Immature natural killer cell (primary cell): ENCODE results near the gene RAPGEF1. TPM values are rescaled to one million over a fixed set of nuclear protein-coding genes. Genes with fewer than 3 reads are reported as not detected.
"Not testable (repeated sequence)": the region's sequence is repeated elsewhere in the genome, so short reads cannot be mapped to it uniquely, and the experiment has no call there.

Source experiments
- DNase-seq, 3 donors: peaks; one replicate each; pipeline ENCODE4 v3.0.0; 2022; ENCODE audit warnings: mixed read lengths in 1 of 3
- H3K27ac Mint-ChIP-seq, 6 donors: one replicate each; pipeline ENCODE4 v1.8.0; 2020; ENCODE audit warnings: mixed read lengths in 6 of 6, mild to moderate bottlenecking in 5 of 6, inconsistent platforms in 4 of 6, moderate library complexity in 3 of 6
- H3K27me3 Mint-ChIP-seq, 3 donors: one replicate each; pipeline ENCODE4 v1.8.0; 2020 to 2021; ENCODE audit warnings: low read depth in 3 of 3, mild to moderate bottlenecking in 3 of 3, mixed read lengths in 3 of 3, moderate library complexity in 3 of 3, inconsistent platforms in 1 of 3
- H3K36me3 Mint-ChIP-seq, 3 donors: one replicate each; pipeline ENCODE4 v1.8.0; 2020; ENCODE audit warnings: mixed read lengths in 3 of 3, inconsistent platforms in 2 of 3, mild to moderate bottlenecking in 2 of 3
- H3K4me1 Mint-ChIP-seq, 2 donors: one replicate each; pipeline ENCODE4 v1.8.0; 2020; ENCODE audit warnings: inconsistent platforms in 2 of 2, mild to moderate bottlenecking in 2 of 2, mixed read lengths in 2 of 2, moderate library complexity in 1 of 2
- H3K4me3 Mint-ChIP-seq, 5 donors: one replicate each; pipeline ENCODE4 v1.8.0; 2020; ENCODE audit warnings: mild to moderate bottlenecking in 5 of 5, mixed read lengths in 5 of 5, inconsistent platforms in 3 of 5, moderate library complexity in 3 of 5
- H3K9me3 Mint-ChIP-seq, 6 donors: one replicate each; pipeline ENCODE4 v1.8.0; 2020; ENCODE audit warnings: mild to moderate bottlenecking in 6 of 6, mixed read lengths in 6 of 6, inconsistent platforms in 4 of 6, moderate library complexity in 3 of 6
- polyA plus RNA-seq, 3 donors: library from polyadenylated mRNA; unstranded; fragments of 300-500 nt; fragmentation: Illumina TruSeq; gene quantifications; one replicate each; pipeline ENCODE4 v1.2.3, GENCODE V29; 2021

Gene RAPGEF1
- polyA plus RNA-seq, 3 donors from 2014 or later: 1.2 to 15.8 (median 7.4) TPM

DNA sequence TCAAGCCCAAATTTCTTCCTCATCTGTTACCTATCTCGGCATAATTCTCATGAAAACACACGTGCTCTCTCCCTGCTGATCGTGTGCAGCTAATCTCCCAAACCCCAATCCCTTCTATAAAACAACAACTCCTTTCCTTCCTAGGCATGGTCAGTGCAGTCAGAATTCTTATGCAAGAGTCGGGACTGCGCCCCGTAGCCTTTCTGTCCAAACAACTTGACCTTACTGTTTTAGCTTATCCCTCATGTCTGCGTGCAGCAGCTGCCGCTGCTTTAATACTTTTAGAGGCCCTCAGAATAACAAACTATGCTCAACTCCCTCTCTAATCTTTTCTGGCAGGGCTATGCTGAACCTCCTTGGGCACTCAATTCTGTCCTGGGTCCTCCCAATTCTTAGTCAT, 189.4 kb downstream of the RAPGEF1 start:
- DNase-seq, H3K4me3 Mint-ChIP-seq, H3K9me3 Mint-ChIP-seq, H3K27ac Mint-ChIP-seq, H3K36me3 Mint-ChIP-seq: not testable (repeated sequence)
- peaks cover 22 to 51% (median 43%) of the 10 kb centered on the region in 3 donors for H3K27me3 Mint-ChIP-seq
- H3K4me1 Mint-ChIP-seq: peaks cover 0 to 14% of the 10 kb centered on the region in 2 donors

DNA sequence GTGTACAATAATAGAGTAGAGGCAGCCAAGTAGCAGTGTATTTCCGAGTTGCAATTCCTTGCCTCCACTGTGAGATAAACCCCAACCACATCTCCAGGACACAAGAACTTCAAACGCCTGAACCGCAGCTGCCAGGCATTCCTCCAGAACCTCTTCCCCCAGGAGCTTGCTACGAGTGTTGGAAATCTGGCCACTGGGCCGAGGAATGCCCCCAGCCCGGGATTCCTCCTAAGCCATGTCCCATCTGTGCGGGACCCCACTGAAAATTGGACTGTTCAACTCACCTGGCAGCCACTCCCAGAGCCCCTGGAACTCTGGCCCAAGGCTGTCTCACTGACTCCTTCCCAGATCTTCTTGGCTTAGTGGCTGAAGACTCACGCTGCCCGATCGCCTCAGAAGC, 190.7 kb downstream of the RAPGEF1 start:
- Mint-ChIP-seq H3K27me3 (peaks cover 22 to 49% (median 42%) of the 10 kb centered on the region in 3 donors), H3K4me3 (peak overlapping the region in 1 of 5 donors; percentile 25), H3K4me1 (peaks cover 0 to 12% of the 10 kb centered on the region in 2 donors)
- not testable (repeated sequence) for H3K27ac Mint-ChIP-seq, H3K36me3 Mint-ChIP-seq, DNase-seq, H3K9me3 Mint-ChIP-seq

DNA sequence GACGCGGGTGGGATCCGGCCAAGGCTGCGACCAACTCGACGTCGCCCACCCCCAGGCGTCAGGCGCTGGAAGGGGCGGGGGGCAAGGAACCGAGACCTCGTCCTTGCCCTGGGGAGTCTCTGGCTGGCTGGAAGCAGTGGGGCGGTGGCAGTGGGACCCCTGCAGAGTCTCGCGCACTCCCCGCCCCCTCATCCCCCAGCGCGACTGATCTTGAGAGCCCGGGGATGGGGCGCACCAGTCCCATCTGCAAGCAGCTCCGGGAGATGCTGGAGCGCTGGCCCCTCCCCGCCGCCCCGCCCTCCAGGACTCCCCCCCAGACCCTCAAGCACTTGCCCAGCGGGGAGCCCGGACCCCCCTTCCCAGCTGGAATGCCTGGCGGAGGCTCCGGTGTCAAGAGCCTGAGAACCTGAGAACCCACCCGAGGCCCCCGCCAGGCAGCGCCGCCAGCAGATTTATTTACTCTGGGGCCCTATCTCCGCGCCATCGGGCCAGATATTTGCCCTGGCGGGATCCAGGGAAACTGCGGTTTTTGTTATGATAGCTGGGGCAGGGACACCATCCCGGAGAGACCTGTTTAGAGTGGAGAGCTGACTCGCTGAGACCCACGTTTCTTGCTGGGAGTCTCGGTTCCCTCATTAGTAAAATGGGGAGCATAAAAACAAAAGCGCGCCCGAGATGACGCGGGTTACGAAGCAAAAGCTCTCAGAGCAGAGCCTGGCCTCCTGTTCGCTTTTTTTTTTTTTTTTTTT, 193.4 kb downstream of the RAPGEF1 start:
- H3K4me1 Mint-ChIP-seq: peaks cover 0 to 12% of the 10 kb centered on the region in 2 donors
- H3K27me3 Mint-ChIP-seq: peaks cover 19 to 41% (median 39%) of the 10 kb centered on the region in 3 donors

DNA sequence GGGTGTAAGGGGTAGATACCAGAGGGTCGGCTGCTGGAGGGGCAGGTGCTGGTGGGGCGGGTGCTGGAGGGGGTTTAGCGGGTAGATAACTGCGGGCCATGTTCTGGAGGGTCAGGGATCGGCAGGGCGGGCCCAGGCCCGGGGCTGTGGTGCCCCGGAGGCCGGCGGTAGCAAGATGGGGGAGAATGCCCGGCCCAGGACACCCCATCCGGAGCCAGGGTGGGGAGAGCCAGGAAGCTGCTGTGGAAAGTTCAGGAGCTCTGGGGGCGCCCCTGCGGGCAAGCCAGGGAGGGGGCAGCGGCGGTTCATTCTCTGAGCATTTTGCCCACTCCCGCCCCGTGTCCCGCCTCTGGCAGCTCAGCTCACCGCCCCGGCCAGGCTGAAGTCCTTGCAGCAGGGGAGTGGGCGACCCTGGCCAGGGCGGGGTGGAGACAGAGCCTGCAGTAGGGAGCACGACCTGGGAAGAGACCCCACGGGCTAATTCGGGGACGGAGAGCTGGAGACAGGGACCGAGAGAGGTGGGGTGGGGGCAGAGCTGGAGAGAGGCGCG, 194.0 kb downstream of the RAPGEF1 start:
- peaks cover 19 to 39% (median 33%) of the 10 kb centered on the region in 3 donors for H3K27me3 Mint-ChIP-seq
- H3K36me3 Mint-ChIP-seq: peaks cover 5 to 8% (median 5%) of the 10 kb centered on the region in 3 donors
- DNase-seq: no peak
- peaks cover 5 to 23% (median 16%) of the 10 kb centered on the region in 6 donors for H3K9me3 Mint-ChIP-seq
- H3K27ac Mint-ChIP-seq: no peak overlapping the region
- H3K4me1 Mint-ChIP-seq: peaks cover under 1 to 13% of the 10 kb centered on the region in 2 donors
- no peak overlapping the region for H3K4me3 Mint-ChIP-seq

More for the DNA sequence above, 193.4 kb downstream of the RAPGEF1 start:
- peaks cover 5 to 8% (median 8%) of the 10 kb centered on the region in 3 donors for H3K36me3 Mint-ChIP-seq
- no peak for DNase-seq
- peaks cover 5 to 23% (median 16%) of the 10 kb centered on the region in 6 donors for H3K9me3 Mint-ChIP-seq
- H3K4me3 Mint-ChIP-seq: peak overlapping the region; percentile 55 to 68 (median 57)
- no peak overlapping the region for H3K27ac Mint-ChIP-seq

DNA sequence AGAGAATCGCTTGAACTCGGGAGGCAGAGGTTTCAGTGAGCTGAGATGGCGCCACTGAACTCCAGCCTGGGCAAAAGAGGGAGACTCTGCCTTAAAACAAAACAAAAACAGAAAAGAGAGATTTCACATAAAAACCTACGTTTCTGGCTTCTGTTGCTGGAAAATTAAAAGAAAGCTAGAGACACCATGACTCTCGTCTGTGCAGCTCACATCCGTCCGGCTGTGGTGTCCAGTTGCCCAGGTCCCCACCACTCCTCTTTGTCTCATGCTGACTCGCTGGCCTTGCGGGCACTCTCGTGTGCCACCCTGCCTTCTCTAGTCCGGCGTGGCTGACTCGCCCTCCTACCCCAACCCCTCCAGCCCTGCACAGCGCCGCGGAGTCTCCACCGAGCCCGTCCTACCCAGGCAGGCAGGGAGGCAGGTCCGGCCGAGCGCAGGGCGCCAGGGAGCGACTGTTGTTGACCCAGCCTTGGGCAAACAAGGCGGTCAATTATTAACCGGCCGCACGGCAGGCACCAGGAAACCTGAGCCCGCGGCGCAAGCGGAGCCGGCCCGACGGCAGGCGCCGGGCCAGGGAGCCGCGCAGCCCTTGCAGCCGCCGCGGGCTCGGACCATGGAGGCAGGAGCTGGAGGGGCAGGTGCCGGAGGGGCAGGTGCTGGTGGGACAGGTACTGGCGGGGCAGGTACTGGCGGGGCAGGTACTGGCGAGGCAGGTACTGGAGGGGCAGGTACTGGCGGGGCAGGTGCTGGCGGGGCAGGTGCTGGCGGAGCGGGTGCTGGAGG, 194.7 kb downstream of the RAPGEF1 start, which contains the start of gene PRRT1B:
TSS of gene PRRT1B (plus strand) at position 521 of the 783 bp plus-strand sequence. CDS start at position 614, 93 bp downstream.
- Mint-ChIP-seq H3K4me3 (no peak within 1 kb of the TSS), H3K27ac (no peak within 1 kb of the TSS), H3K36me3 (peaks cover 5 to 8% (median 5%) of the 10 kb centered on the region in 3 donors), H3K27me3 (peaks cover 19 to 36% (median 33%) of the 10 kb centered on the region in 3 donors), H3K4me1 (peaks cover 6 to 18% of the 10 kb centered on the region in 2 donors), H3K9me3 (peaks cover 5 to 23% (median 16%) of the 10 kb centered on the region in 6 donors)
- DNase-seq: no peak

DNA sequence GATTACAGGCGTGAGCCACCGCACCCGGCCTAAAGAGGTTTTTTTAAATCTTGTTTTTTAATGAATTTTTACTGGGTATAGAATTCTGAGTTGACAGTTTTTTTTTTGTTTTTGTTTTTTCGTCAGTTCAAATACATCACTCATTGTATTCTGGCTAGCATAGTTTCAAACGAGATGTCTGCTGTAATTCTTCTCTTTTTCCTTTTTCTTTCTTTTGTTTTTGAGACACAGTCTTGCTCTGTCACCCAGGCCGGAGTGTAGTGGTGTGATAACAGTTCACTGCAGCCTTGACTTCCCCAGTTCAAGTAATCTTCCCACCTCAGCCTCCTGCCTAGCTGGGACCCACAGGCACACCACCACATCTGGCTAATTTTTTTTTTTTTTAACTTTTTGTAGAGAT, 196.7 kb downstream of the RAPGEF1 start:
- peak overlapping the region in 1 of 5 donors; percentile 4 for H3K4me3 Mint-ChIP-seq
- peaks cover 5 to 8% (median 5%) of the 10 kb centered on the region in 3 donors for H3K36me3 Mint-ChIP-seq
- peaks cover 3 to 23% (median 16%) of the 10 kb centered on the region in 6 donors for H3K9me3 Mint-ChIP-seq
- H3K27ac Mint-ChIP-seq: no peak overlapping the region
- H3K4me1 Mint-ChIP-seq: peaks cover 16 to 28% of the 10 kb centered on the region in 2 donors
- no peak for DNase-seq
- peaks cover 15 to 22% (median 19%) of the 10 kb centered on the region in 3 donors for H3K27me3 Mint-ChIP-seq

DNA sequence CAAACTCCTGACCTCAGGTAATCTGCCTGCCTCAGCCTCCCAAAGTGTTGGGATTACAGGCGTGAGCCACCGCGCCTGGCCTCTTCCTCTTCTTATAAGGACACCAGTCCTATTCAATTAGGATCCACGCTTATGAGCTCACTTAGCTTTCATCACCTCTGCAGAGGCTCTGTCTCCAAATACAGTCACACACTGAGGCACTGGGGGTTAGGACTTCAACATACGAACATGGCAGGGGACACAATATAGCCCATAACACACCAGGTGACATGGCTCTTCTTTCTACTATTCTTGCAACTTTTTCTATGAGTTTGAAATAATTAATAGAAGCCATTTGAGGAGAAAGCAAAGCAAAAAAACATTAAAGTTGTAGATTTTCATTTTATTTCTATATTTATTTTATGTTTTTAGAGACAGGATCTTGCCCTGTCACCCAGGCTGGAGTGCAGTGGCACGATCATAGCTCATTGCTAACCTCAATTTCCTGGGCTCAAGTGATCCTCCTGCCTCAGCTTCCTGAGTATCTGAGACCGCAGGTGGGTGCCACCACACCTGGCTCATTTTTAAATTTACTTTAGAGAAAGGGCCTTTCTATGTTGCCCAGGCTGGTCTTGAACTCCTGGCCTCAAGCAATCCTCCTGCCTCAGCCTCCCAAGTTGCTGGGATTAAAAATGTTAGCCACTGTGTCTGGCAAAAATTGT, 200.5 kb downstream of the RAPGEF1 start:
- Mint-ChIP-seq H3K4me3 (peak overlapping the region in 2 of 5 donors; percentile 12 to 51), H3K27ac (peak overlapping the region in 3 of 6 donors; percentile 66 to 79 (median 69)), H3K27me3 (peaks cover 4 to 6% (median 4%) of the 10 kb centered on the region in 3 donors), H3K9me3 (peaks cover 0 to 19% (median 13%) of the 10 kb centered on the region in 6 donors), H3K36me3 (peaks cover 0 to 8% (median 3%) of the 10 kb centered on the region in 3 donors), H3K4me1 (peaks cover 22% of the 10 kb centered on the region in 2 donors)
- peak in 2 of 3 donors; percentile 15 to 17 for DNase-seq

DNA sequence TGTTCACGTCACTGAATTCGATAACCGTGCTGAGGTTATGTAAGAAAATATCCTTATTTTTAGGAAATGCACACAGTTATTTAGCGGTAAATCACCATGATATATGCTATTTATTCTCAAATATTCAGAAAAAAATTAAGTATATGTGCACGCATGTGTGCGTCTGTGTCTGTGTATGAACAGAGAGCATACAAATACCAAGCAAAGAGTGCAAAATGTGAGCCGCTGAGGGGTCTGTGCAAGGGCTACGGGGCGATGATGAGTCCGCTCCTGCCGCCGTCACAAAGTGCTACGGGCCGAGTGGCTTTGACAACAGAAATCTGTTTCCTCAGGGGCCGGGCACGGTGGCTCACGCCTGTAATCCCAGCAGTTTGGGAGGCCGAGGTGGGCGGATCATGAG, 201.9 kb downstream of the RAPGEF1 start:
- DNase-seq: no peak
- H3K27ac Mint-ChIP-seq: no peak overlapping the region
- H3K4me3 Mint-ChIP-seq: no peak overlapping the region
- peaks cover 0 to 4% (median 2%) of the 10 kb centered on the region in 3 donors for H3K27me3 Mint-ChIP-seq
- H3K4me1 Mint-ChIP-seq: peaks cover 23 to 24% of the 10 kb centered on the region in 2 donors
- H3K36me3 Mint-ChIP-seq: no peaks in the 10 kb centered on the region
- peaks cover 0 to 5% (median under 1%) of the 10 kb centered on the region in 6 donors for H3K9me3 Mint-ChIP-seq

DNA sequence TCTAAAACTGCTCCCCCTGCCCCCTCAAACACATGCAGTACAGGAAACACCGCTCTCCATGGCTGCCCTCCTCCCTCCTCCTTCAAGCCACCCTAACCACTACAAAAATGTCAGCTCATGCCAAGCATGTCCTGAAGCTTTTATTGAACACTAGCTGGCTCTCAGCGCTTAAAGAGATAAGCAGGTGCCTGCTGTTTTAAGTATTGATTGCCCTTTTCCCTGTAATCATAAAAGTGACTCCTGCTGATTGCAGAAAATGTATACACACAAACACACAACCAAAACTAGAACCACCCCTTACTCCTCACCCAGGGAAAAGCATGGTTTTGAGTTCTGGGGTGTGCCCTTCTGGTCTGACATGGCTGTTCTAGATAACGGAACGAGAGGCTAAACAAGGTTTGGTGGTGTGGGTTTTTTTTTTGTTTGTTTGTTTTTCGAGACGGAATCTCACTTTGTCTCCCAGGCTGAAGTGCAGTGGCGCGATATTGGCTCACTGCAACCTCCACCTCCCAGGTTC, 205.1 kb downstream of the RAPGEF1 start:
- no peak overlapping the region for H3K27ac Mint-ChIP-seq
- no peak for DNase-seq
- peak overlapping the region in 2 of 5 donors; percentile 12 for H3K4me3 Mint-ChIP-seq

DNA sequence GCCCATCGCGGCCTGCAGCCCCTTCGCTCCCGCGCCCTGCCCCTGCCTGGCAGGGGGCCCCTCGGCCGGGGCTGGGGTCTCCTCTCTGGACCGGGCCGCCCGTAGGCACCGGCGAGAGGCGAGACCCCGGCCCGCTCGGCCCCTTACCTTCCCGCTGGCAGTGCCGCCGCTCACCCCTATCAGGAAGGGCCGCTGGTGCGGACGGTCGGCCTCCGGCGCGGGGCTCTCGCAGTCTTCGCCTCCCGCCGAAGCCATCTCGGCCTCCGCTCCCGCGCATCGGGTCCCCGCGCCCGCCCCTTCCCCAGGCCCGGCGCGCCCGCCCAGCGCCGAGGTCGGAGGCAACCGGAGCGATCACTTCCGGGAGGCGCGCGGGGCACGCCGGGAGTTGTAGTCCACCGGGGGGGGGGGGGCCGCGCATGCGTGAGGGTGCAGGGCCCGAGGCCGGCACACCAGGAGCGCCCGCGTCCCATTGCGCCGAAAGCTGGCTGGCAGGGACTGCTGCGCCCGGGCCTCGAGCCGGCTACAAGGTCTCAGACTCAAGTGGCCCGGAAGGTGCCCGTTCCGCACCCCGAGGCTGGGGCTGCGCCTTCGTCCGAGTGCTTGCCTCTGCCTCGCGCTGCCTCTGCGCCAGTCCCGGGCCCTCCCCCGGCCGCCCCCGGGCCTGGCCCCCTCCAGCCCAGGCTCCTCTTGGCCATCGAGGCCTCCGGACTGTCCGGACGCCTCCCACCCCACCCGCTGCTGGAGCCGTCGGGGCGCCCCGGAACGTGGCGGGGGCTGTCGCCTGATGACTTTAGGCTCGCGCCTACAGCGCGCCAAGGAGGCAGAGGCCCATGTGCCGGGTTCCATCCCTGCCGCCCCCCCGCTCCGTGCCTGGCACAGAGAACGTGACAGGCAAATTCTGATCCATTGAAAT, 208.7 kb downstream of the RAPGEF1 start, which contains the start of gene UCK1:
TSS of gene UCK1 (minus strand) at position 344 of the 913 bp plus-strand sequence. CDS start at position 255, 89 bp downstream.
- Mint-ChIP-seq H3K4me3 (peak within 1 kb of the TSS; percentile 67 to 79 (median 75)), H3K36me3 (peaks cover 0 to 13% (median 7%) of the 10 kb centered on the region in 3 donors), H3K27ac (peak within 1 kb of the TSS in 3 of 6 donors; percentile 23 to 68 (median 53)), H3K9me3 (no peaks in the 10 kb centered on the region), H3K27me3 (peaks cover 0 to 8% (median 5%) of the 10 kb centered on the region in 3 donors), H3K4me1 (peaks cover 20 to 24% of the 10 kb centered on the region in 2 donors)
- peak; percentile 70 to 75 (median 74) for DNase-seq

More for the DNA sequence above, 205.1 kb downstream of the RAPGEF1 start:
- H3K9me3 Mint-ChIP-seq: no peaks in the 10 kb centered on the region
- H3K4me1 Mint-ChIP-seq: peaks cover 23 to 26% of the 10 kb centered on the region in 2 donors
- H3K36me3 Mint-ChIP-seq: no peaks in the 10 kb centered on the region
- H3K27me3 Mint-ChIP-seq: peaks cover 0 to 5% (median 2%) of the 10 kb centered on the region in 3 donors

DNA sequence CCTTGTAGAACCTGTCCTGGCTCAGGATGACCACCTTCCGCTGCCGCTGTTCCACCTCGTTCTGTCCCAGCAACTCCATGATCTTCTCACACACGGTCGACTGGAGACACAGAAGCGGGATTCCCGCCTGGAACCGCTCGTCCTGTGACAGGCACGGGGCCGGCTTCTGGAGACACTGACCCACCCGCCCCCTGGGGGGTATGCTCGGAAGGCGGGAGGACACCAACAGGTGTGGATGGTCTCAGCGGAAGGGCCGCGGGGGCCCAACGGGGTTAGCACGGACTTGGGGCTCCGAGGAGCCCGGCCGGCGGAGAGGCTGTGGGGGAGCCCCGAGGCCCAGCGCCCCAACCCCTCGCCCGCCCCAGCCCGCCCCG, 209.3 kb downstream of the RAPGEF1 start:
- Mint-ChIP-seq H3K27me3 (peaks cover 0 to 7% (median 5%) of the 10 kb centered on the region in 3 donors), H3K36me3 (peaks cover 0 to 15% (median 7%) of the 10 kb centered on the region in 3 donors), H3K27ac (peak overlapping the region in 3 of 6 donors; percentile 23 to 68 (median 53)), H3K4me1 (peaks cover 20 to 24% of the 10 kb centered on the region in 2 donors), H3K9me3 (no peaks in the 10 kb centered on the region), H3K4me3 (peak overlapping the region; percentile 67 to 79 (median 75))
- DNase-seq: no peak
